ENCODE data around the gene LSM14A.

- TF ChIP-seq POLR2A (IDR thresholded peaks at IDR 0.05) (no peak), CTCF (IDR thresholded peaks at IDR 0.05) (peak; percentile 40 to 54 (median 52)), POLR2AphosphoS5 (IDR thresholded peaks at IDR 0.05) (no peak)
Measured at GRCh38 chr19:34220472-34221063, 48.3 kb downstream of the LSM14A start.

All from breast epithelium (tissue), 3 donors.